ENCODE results near the gene SUZ12.
"Not testable (repeated sequence)": the region's sequence is repeated elsewhere in the genome, so short reads cannot be mapped to it uniquely, and the experiment has no call there.

Gene SUZ12

DNA sequence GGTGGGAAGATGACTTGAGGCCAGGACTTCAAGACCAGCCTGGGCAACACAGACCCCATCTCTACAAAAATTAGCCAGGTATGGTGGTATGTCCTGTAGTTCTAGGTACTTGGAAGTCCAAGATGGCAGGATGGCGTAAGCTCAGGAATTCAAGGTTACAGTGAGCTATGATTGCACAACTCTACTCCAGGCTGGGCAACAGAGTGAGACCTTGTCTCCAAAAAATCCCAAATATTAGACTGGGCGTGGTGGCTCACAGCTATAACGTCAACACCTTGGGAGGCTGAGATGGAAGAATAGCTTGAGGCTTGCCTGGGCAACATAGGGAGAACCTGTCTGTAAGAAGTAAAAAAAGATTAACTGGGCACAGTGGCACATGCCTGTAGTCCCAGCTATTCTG, 30.8 kb downstream of the SUZ12 start:
- TF ChIP-seq, protein P1, sequence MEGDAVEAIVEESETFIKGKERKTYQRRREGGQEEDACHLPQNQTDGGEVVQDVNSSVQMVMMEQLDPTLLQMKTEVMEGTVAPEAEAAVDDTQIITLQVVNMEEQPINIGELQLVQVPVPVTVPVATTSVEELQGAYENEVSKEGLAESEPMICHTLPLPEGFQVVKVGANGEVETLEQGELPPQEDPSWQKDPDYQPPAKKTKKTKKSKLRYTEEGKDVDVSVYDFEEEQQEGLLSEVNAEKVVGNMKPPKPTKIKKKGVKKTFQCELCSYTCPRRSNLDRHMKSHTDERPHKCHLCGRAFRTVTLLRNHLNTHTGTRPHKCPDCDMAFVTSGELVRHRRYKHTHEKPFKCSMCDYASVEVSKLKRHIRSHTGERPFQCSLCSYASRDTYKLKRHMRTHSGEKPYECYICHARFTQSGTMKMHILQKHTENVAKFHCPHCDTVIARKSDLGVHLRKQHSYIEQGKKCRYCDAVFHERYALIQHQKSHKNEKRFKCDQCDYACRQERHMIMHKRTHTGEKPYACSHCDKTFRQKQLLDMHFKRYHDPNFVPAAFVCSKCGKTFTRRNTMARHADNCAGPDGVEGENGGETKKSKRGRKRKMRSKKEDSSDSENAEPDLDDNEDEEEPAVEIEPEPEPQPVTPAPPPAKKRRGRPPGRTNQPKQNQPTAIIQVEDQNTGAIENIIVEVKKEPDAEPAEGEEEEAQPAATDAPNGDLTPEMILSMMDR (IDR thresholded peaks at IDR 0.05; ENCODE audit: control extremely low read depth, extremely low read depth, low read depth, missing control alignments), result no peak
- no peak for DNase-seq (ENCODE audit: extremely low spot score)
- CTCF ChIA-PET, result interaction anchor here (1.3 kb wide), 1 partner anchor 174 kb away, joined by 4 read pairs; the partner anchor contains the start of gene RHOT1
- POLR2A ChIA-PET, result no interaction called here

DNA sequence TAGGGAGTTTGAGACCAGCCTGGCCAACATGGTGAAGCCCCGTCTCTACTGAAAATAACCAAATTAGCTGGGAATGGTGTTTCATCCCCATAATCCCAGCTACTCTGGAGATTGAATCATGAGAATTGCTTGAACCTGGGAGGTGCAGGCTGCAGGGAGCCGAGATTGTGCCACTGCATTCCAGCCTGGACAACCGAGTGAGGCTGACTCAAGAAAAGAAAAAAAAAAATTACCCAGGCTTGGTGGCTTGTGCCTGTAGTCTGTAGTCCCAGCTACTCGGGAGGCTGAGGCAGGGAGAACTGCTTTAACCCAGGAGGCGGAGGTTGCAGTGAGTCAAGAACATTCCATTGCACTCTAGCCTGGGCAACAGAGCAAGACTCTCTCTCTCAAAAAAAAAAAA, 33.6 kb downstream of the SUZ12 start:
- DNase-seq (ENCODE audit: extremely low spot score); POLR2A ChIA-PET: not testable (repeated sequence)
- CTCF ChIA-PET, result interaction anchor here (1.2 kb wide), 1 partner anchor 36 kb away, joined by 3 read pairs; the partner anchor contains the start of gene LRRC37B

DNA sequence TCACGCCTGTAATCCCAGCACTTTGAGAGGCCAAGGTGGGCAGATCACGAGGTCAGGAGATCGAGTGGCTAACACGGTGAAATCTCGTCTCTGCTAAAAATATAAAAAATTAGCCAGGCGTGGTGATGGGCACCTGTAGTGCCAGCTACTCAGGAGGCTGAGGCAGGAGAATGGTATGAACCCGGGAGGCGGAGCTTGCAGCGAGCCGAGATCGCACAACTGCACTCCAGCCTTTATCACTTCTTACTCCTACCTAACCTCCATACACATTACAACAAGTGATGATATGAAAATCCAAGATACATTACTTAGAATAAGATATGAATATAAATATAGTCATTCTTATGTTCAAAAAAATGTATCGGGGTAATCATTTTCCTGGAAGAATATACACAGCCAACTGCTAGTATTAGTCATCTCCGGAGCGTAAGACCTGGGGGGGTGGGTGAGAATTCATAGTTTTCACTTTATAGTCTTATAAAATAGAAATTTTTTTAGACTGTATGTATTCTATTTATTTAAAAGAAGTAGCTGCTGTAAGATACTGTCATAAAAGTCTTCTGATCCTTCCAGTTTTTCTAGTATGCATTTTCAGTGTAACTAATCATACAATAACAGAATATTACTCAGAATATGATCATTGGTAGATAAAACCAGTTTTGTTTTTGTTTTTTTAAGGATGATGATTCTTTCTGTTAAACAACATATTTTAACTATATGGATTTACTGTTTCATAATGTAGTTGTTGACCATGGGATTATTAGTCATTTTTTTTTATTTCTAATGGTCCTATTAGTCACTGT, 37.7 kb downstream of the SUZ12 start:
- DNase-seq (ENCODE audit: extremely low spot score); CTCF ChIA-PET; POLR2A ChIA-PET: not testable (repeated sequence)

DNA sequence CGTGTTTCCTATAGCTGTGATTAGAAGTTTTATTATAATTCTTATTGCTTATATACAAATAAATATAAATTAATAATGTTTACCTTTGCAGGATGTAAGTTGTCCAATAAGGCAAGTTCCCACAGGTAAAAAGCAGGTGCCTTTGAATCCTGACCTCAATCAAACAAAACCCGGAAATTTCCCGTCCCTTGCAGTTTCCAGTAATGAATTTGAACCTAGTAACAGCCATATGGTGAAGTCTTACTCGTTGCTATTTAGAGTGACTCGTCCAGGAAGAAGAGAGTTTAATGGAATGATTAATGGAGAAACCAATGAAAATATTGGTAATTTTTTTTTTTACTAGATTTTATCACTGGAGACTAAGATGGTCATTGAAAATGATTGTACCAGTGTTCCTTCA, 38.6 kb downstream of the SUZ12 start:
- CTCF ChIA-PET; DNase-seq (ENCODE audit: extremely low spot score); POLR2A ChIA-PET: not testable (repeated sequence)

DNA sequence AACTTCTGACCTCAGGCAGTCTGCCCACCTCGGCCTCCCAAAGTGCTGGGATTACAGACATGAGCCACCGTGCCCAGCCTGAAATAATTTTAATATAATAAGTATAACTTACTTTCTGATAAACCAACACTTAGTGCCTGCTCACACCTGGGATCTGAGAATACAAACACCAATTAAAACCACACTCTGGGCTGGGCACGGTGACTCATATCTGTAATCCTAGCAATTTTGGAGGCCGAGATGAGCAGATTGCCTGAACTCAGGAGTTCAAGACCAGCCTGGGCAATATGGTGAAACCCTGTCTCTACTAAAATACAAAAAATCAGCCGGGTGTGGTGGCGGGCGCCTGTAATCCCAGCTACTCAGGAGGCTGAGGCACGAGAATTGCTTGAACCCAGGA, 55.0 kb downstream of the SUZ12 start:
- CTCF ChIA-PET; POLR2A ChIA-PET; DNase-seq (ENCODE audit: extremely low spot score): not testable (repeated sequence)

DNA sequence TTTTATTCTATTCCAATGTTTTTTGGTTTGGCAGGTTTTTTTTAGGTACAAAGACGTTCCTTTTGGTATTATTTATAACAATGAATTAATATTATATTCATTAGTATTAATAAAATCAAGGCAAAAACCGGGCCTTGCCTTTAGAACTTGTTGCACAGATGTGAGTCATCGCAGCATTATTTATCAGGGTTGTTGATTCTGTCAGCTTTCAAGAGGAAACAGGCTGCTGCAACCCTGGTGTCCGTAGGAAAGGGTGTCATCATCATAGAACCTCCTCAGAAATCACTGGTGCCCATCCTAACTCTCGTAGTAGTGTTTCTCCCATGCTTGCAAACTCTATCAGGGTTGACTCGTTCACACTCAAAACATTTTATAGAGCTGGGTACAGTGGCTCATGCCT, 60.2 kb downstream of the SUZ12 start:
- ChIA-PET POLR2A (no interaction called here), CTCF (no interaction called here)
- TF ChIP-seq, protein P1 (IDR thresholded peaks at IDR 0.05; ENCODE audit: control extremely low read depth, extremely low read depth, low read depth, missing control alignments), result no peak
- DNase-seq (ENCODE audit: extremely low spot score), result no peak

DNA sequence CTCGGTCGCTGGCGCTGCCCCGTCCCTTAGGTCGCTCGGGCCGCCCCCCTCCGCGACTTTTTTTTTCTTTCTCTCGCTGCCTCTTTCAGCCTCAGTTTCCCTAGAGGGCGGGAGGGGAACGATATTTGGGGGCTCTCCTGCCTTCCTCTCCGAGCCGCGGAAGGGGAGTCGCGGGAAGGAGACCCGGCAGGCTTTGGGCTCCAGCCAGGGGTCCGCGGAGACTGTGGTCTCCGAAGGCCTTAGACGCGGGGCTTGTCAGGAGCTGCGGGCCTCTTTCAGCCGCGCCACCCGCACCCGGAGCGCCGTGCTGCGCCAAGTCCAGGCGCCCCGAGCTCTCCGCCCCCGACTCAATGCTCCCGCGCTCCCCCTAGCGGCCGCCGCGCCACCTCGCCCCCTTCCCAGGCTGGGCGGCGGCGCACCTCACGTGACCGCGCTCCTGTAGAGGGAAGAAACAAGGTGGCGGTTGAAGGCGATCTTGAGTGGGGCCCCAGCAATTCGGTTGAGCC, 70.2 kb downstream of the SUZ12 start, which contains the start of gene LRRC37B:
LRRC37B (plus strand) TSS at position 427 of the 506 bp plus-strand sequence. CDS start 14,010 bp downstream, outside the sequence.
- peak; percentile 89 for DNase-seq (ENCODE audit: extremely low spot score)
- TF ChIP-seq, protein P1 (IDR thresholded peaks at IDR 0.05; ENCODE audit: control extremely low read depth, extremely low read depth, low read depth, missing control alignments), result peak; percentile 96
- ChIA-PET CTCF (interaction anchor here (0.8 to 5.7 kb wide), 17 partner anchors 8 to 150 kb away, joined by 3 to 40 read pairs (median 4); no protein-coding TSS in a partner anchor), POLR2A (no interaction called here)

DNA sequence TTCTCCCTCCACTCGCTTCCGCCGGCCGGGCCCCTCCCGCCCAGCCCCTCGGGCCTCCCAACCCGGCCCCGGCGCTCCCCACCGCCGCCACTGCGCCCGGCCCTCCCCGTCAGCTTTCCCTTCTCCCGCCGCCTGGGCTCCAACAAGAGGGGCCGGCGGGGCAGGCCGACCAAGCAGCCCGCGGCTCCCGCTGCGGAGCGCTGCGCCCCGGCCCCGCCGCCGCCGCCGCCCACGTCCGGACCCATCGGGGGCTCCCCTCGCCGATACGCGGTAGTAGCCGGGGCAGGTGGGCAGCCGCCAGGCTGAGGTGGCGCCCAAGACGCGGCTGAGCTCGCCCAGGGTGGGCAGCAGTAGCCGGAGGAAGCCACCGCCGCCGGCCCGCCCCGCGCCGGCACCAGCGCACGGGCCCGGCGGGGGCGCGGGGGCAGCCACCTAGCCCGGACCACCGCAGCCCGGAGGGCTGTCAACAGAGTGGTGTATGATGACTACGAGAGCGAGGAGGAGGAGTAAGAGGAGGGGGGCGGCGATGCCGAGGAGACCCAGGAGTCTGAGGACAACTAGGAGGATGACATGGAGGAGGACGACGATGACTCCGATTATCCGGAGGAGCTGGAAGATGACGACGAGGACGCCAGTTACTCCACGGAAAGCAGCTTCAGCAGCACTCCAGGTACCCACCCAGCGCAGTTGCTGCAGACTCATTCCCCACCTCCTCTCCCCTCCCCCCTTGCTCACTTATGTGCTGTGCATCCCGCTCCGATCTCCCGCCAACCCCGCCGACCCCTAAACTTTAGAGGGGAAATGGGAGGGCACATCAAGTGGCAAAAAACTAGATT, 70.9 kb downstream of the SUZ12 start:
- TF ChIP-seq, protein P1 (IDR thresholded peaks at IDR 0.05; ENCODE audit: control extremely low read depth, extremely low read depth, low read depth, missing control alignments), result no peak
- ChIA-PET CTCF (interaction anchor here (0.8 to 5.7 kb wide), 15 partner anchors 9 to 134 kb away, joined by 3 to 40 read pairs (median 4); no protein-coding TSS in a partner anchor), POLR2A (no interaction called here)
- peak; percentile 43 for DNase-seq (ENCODE audit: extremely low spot score)

All from GM10248 (cell line).